ENCODE measurements around the gene PLIN1.

The PLIN1 gene, protein sequence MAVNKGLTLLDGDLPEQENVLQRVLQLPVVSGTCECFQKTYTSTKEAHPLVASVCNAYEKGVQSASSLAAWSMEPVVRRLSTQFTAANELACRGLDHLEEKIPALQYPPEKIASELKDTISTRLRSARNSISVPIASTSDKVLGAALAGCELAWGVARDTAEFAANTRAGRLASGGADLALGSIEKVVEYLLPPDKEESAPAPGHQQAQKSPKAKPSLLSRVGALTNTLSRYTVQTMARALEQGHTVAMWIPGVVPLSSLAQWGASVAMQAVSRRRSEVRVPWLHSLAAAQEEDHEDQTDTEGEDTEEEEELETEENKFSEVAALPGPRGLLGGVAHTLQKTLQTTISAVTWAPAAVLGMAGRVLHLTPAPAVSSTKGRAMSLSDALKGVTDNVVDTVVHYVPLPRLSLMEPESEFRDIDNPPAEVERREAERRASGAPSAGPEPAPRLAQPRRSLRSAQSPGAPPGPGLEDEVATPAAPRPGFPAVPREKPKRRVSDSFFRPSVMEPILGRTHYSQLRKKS

GRCh38 chr15:89679212-89679611, at the start of gene PLIN1:
Gene PLIN1, minus strand, starts transcription at chr15:89679367. Its CDS starts 1,878 bp downstream, at chr15:89677489.
- Histone ChIP-seq H3K36me3 (ENCODE audit: insufficient read depth, low read length) (peaks cover 8% of the 10 kb centered on the region), H3K27ac (ENCODE audit: low read depth, low read length) (no peak within 1 kb of the TSS), H3K27me3 (ENCODE audit: control insufficient read depth in 1 of 2, insufficient read depth in 2 of 2, low read length in 2 of 2) (no peaks in the 10 kb centered on the region), H3K9ac (ENCODE audit: low read length) (no peak within 1 kb of the TSS), H3K4me1 (ENCODE audit: insufficient read depth, low read length) (peaks cover 19% of the 10 kb centered on the region), H3K4me3 (ENCODE audit: low read depth in 1 of 2, low read length in 2 of 2) (no peak within 1 kb of the TSS), H3K9me3 (ENCODE audit: low read length) (no peaks in the 10 kb centered on the region)

DNA sequence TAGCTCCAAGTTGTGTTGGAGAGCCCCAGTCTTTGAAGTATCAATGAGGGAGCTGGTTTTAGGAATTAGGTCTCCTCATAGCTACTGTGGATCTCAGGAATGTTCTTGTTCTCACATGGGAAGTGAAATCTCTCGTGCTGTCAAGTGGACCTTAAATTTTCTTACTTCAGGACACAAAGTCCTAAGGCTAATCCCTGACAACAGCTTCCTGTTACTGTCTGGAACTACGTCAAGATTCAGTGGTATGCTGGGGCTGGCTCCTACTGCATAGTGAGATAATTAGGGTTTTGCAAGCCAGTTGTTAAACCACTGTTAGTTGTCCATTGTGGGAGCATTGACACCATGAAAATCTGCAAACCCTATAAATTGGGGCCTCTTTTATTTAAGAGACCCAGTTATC, 49.1 kb upstream of the PLIN1 start:
- Histone ChIP-seq H3K9me3 (ENCODE audit: low read length) (no peaks in the 10 kb centered on the region), H3K27ac (ENCODE audit: low read depth, low read length) (no peak overlapping the region), H3K4me1 (ENCODE audit: insufficient read depth, low read length) (no peaks in the 10 kb centered on the region)

DNA sequence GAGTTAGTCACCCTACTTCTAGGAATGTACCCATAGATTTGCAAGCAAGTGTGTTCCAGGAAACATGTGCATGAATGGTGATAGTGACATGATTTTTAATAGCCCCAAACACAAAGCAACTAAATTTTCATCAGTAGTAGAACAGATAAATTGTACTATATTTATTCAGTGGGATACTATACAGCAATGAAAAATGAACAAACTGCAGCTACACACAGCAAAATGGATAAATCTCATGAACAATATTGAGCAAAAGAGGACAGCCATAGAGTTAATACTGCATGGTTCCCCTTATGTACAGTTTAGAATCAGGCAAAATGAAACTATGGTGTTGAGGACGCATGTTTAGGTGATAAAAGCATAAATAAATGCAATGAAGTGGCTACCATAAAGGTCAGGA, 45.9 kb upstream of the PLIN1 start:
- Histone ChIP-seq H3K4me1 (ENCODE audit: insufficient read depth, low read length) (no peaks in the 10 kb centered on the region), H3K27me3 (ENCODE audit: control insufficient read depth in 1 of 2, insufficient read depth in 2 of 2, low read length in 2 of 2) (no peaks in the 10 kb centered on the region), H3K4me3 (ENCODE audit: low read depth in 1 of 2, low read length in 2 of 2) (no peak overlapping the region), H3K36me3 (ENCODE audit: insufficient read depth, low read length) (no peaks in the 10 kb centered on the region), H3K9me3 (ENCODE audit: low read length) (no peaks in the 10 kb centered on the region), H3K27ac (ENCODE audit: low read depth, low read length) (no peak overlapping the region), H3K9ac (ENCODE audit: low read length) (no peak overlapping the region)

More for the DNA sequence above, 49.1 kb upstream of the PLIN1 start:
- H3K27me3 ChIP-seq (ENCODE audit: control insufficient read depth in 1 of 2, insufficient read depth in 2 of 2, low read length in 2 of 2), result no peaks in the 10 kb centered on the region
- no peak overlapping the region for H3K4me3 ChIP-seq (ENCODE audit: low read depth in 1 of 2, low read length in 2 of 2)
- H3K36me3 ChIP-seq (ENCODE audit: insufficient read depth, low read length), result no peaks in the 10 kb centered on the region
- no peak overlapping the region for H3K9ac ChIP-seq (ENCODE audit: low read length)

DNA sequence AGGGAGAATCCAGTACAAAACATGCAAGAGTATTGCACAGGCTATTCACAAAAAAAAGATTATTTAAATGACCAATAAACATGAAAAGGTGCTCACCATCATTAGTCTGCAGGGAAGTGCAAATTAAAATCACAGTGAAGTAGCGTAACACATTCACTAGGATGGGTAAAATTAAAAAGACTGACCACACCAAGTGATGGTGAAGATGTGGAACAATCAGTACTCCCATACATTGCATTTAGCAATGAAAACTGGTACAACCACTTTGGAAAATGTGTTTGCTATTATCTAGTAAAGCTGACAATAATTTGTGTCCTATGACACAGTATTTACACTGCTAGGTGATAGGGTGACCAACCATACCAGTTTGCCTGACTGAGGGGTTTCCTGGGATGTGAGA, 45.5 kb upstream of the PLIN1 start:
- Histone ChIP-seq H3K27ac (ENCODE audit: low read depth, low read length) (no peak overlapping the region), H3K4me3 (ENCODE audit: low read depth in 1 of 2, low read length in 2 of 2) (no peak overlapping the region), H3K9me3 (ENCODE audit: low read length) (no peaks in the 10 kb centered on the region), H3K27me3 (ENCODE audit: control insufficient read depth in 1 of 2, insufficient read depth in 2 of 2, low read length in 2 of 2) (no peaks in the 10 kb centered on the region), H3K36me3 (ENCODE audit: insufficient read depth, low read length) (no peaks in the 10 kb centered on the region), H3K4me1 (ENCODE audit: insufficient read depth, low read length) (no peaks in the 10 kb centered on the region), H3K9ac (ENCODE audit: low read length) (no peak overlapping the region)

GRCh38 chr15:89723031-89723430, 43.9 kb upstream of the PLIN1 start:
- H3K9me3 ChIP-seq (ENCODE audit: low read length), result no peaks in the 10 kb centered on the region
- H3K27ac ChIP-seq (ENCODE audit: low read depth, low read length), result no peak overlapping the region
- no peaks in the 10 kb centered on the region for H3K27me3 ChIP-seq (ENCODE audit: control insufficient read depth in 1 of 2, insufficient read depth in 2 of 2, low read length in 2 of 2)
- H3K4me1 ChIP-seq (ENCODE audit: insufficient read depth, low read length), result no peaks in the 10 kb centered on the region
- no peak overlapping the region for H3K9ac ChIP-seq (ENCODE audit: low read length)
- no peak overlapping the region for H3K4me3 ChIP-seq (ENCODE audit: low read depth in 1 of 2, low read length in 2 of 2)
- no peaks in the 10 kb centered on the region for H3K36me3 ChIP-seq (ENCODE audit: insufficient read depth, low read length)

DNA sequence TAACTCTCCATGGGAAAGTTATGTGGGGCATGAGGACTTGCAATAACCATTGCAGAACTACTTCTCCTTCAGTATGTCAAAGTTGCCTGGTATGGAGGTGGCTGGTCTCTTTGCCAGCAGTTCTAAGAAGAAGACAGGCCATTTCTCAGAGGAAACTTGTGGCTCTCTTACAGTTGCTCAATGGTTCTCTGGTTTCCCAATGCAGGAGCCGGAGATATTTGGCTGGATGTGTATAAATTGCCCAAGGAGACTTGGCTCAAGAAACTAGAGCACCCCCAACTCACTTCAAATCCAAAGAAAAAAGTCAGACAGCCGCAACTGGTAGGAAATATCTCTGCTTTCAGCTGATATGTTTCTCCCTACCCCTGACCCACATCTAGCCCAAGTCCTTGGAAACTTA, 35.6 kb upstream of the PLIN1 start:
- Histone ChIP-seq H3K9me3 (ENCODE audit: low read length) (no peaks in the 10 kb centered on the region), H3K36me3 (ENCODE audit: insufficient read depth, low read length) (no peaks in the 10 kb centered on the region), H3K27ac (ENCODE audit: low read depth, low read length) (no peak overlapping the region), H3K27me3 (ENCODE audit: control insufficient read depth in 1 of 2, insufficient read depth in 2 of 2, low read length in 2 of 2) (no peaks in the 10 kb centered on the region), H3K4me1 (ENCODE audit: insufficient read depth, low read length) (no peaks in the 10 kb centered on the region), H3K4me3 (ENCODE audit: low read depth in 1 of 2, low read length in 2 of 2) (no peak overlapping the region), H3K9ac (ENCODE audit: low read length) (no peak overlapping the region)

- H3K9me3 ChIP-seq (ENCODE audit: low read length), result no peaks in the 10 kb centered on the region
- H3K4me1 ChIP-seq (ENCODE audit: insufficient read depth, low read length), result no peaks in the 10 kb centered on the region
- H3K9ac ChIP-seq (ENCODE audit: low read length), result no peak overlapping the region
- H3K4me3 ChIP-seq (ENCODE audit: low read depth in 1 of 2, low read length in 2 of 2), result no peak overlapping the region
- H3K27ac ChIP-seq (ENCODE audit: low read depth, low read length), result no peak overlapping the region
- no peaks in the 10 kb centered on the region for H3K36me3 ChIP-seq (ENCODE audit: insufficient read depth, low read length)
- H3K27me3 ChIP-seq (ENCODE audit: control insufficient read depth in 1 of 2, insufficient read depth in 2 of 2, low read length in 2 of 2), result no peaks in the 10 kb centered on the region
Observed at GRCh38 chr15:89707577-89707976, 28.4 kb upstream of the PLIN1 start.

GRCh38 chr15:89704411-89704810, 25.2 kb upstream of the PLIN1 start:
- peaks cover 4 to 5% of the 10 kb centered on the region in 2 donors for H3K27me3 ChIP-seq (ENCODE audit: control insufficient read depth in 1 of 2, insufficient read depth in 2 of 2, low read length in 2 of 2)

DNA sequence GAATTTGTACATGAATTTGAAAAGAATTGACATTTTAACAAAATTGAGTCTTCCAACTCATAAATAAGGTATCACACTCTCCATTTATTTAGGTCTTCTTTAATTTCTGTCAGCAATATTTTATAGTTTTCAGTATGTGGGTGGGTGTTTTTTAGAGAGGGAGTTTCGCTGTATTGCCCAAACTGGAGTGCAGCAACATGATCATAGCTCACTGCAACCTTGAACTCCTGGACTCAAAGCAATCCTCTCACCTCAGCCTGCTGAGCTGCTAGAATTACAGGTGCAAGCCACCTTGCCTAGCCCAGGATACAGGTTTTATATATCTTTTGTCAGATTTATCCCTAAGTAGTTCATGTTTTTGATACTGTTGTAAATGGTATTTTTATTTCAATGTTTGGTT, 16.0 kb upstream of the PLIN1 start:
- Histone ChIP-seq H3K4me1 (ENCODE audit: insufficient read depth, low read length) (no peaks in the 10 kb centered on the region), H3K36me3 (ENCODE audit: insufficient read depth, low read length) (no peaks in the 10 kb centered on the region), H3K4me3 (ENCODE audit: low read depth in 1 of 2, low read length in 2 of 2) (no peak overlapping the region), H3K27me3 (ENCODE audit: control insufficient read depth in 1 of 2, insufficient read depth in 2 of 2, low read length in 2 of 2) (no peaks in the 10 kb centered on the region), H3K27ac (ENCODE audit: low read depth, low read length) (no peak overlapping the region), H3K9ac (ENCODE audit: low read length) (no peak overlapping the region), H3K9me3 (ENCODE audit: low read length) (no peaks in the 10 kb centered on the region)

More at GRCh38 chr15:89704411-89704810, 25.2 kb upstream of the PLIN1 start:
- Histone ChIP-seq H3K9ac (ENCODE audit: low read length) (no peak overlapping the region), H3K9me3 (ENCODE audit: low read length) (no peaks in the 10 kb centered on the region), H3K4me3 (ENCODE audit: low read depth in 1 of 2, low read length in 2 of 2) (no peak overlapping the region), H3K4me1 (ENCODE audit: insufficient read depth, low read length) (no peaks in the 10 kb centered on the region), H3K27ac (ENCODE audit: low read depth, low read length) (no peak overlapping the region), H3K36me3 (ENCODE audit: insufficient read depth, low read length) (no peaks in the 10 kb centered on the region)

- H3K9ac ChIP-seq (ENCODE audit: low read length), result no peak overlapping the region
- no peaks in the 10 kb centered on the region for H3K27me3 ChIP-seq (ENCODE audit: control insufficient read depth in 1 of 2, insufficient read depth in 2 of 2, low read length in 2 of 2)
- H3K4me1 ChIP-seq (ENCODE audit: insufficient read depth, low read length), result peaks cover 7% of the 10 kb centered on the region
- no peak overlapping the region for H3K27ac ChIP-seq (ENCODE audit: low read depth, low read length)
- no peak overlapping the region for H3K4me3 ChIP-seq (ENCODE audit: low read depth in 1 of 2, low read length in 2 of 2)
- no peaks in the 10 kb centered on the region for H3K36me3 ChIP-seq (ENCODE audit: insufficient read depth, low read length)
- no peaks in the 10 kb centered on the region for H3K9me3 ChIP-seq (ENCODE audit: low read length)
Observed at GRCh38 chr15:89693696-89694095, 14.5 kb upstream of the PLIN1 start.

DNA sequence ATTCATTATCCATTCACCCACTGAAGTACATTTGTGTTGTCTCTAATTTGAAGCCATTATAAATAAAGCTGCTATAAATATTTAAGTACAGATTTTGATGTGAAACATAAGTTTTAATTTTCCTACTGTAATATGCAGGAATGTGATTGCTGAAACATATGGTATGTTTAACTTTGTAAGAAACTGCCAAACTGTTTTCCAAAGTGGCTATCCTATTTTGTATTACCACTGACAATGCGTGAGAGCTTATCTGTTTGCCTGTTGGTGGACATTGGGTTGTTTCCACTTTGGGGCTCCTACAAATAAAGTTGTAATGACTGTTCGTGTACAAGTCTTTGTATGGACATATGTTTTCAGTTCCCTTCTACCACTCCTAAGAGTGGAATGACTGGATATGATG, 13.9 kb upstream of the PLIN1 start:
- no peaks in the 10 kb centered on the region for H3K36me3 ChIP-seq (ENCODE audit: insufficient read depth, low read length)
- no peaks in the 10 kb centered on the region for H3K9me3 ChIP-seq (ENCODE audit: low read length)
- no peak overlapping the region for H3K4me3 ChIP-seq (ENCODE audit: low read depth in 1 of 2, low read length in 2 of 2)
- H3K27ac ChIP-seq (ENCODE audit: low read depth, low read length), result no peak overlapping the region
- H3K4me1 ChIP-seq (ENCODE audit: insufficient read depth, low read length), result peaks cover 7% of the 10 kb centered on the region
- H3K27me3 ChIP-seq (ENCODE audit: control insufficient read depth in 1 of 2, insufficient read depth in 2 of 2, low read length in 2 of 2), result no peaks in the 10 kb centered on the region
- no peak overlapping the region for H3K9ac ChIP-seq (ENCODE audit: low read length)

Data from muscle layer of colon (tissue), 2 donors.